Neural crest cell (in vitro differentiated cells): Measurements from ENCODE around the gene TMEM40. TPM values are rescaled to one million over a fixed set of nuclear protein-coding genes. Genes with fewer than 3 reads are reported as not detected.

Experiments used
- DNase-seq: peaks from one replicate; pipeline ENCODE4 v3.0.0; 2021; ENCODE audit warnings: low read depth, mixed read lengths, low spot score
- H3K27ac Mint-ChIP-seq: one replicate; pipeline ENCODE4 v1.8.0; 2021; ENCODE audit warnings: mild to moderate bottlenecking, mixed read lengths; ENCODE audit not compliant: unreplicated experiment
- H3K27me3 Mint-ChIP-seq: 2 replicates; pipeline ENCODE4 v1.8.0; 2021; ENCODE audit warnings: low read depth, mild to moderate bottlenecking, mixed read lengths
- H3K36me3 Mint-ChIP-seq: 2 replicates; pipeline ENCODE4 v1.8.0; 2021; ENCODE audit warnings: low read depth, mild to moderate bottlenecking, mixed read lengths
- H3K4me1 Mint-ChIP-seq: 2 replicates; pipeline ENCODE4 v1.8.0; 2021; ENCODE audit warnings: mixed read lengths
- H3K4me3 Mint-ChIP-seq: one replicate; pipeline ENCODE4 v1.8.0; 2021; ENCODE audit warnings: mild to moderate bottlenecking, mixed read lengths
- H3K9me3 Mint-ChIP-seq: 2 replicates; pipeline ENCODE4 v1.8.0; 2021; ENCODE audit warnings: mixed read lengths
- CTCF ChIP-seq: fragments of 200-600 bp; sonication (generic); conservative IDR thresholded peaks from 2 replicates; pipeline ENCODE4 v1.5.0; 2021; ENCODE audit warnings: antibody characterized with exemption, mild to moderate bottlenecking
- total RNA-seq: library from RNA; stranded (reverse); gene quantifications from 2 replicates; pipeline ENCODE4 v1.2.1, GENCODE V29; 2021

The TMEM40 gene
- total RNA-seq, 1 donor from 2014 or later = not detected

GRCh38 chr3:12742330-12743107, 16.5 kb downstream of the TMEM40 start:
- H3K36me3 Mint-ChIP-seq = no peaks in the 10 kb centered on the region
- no peaks in the 10 kb centered on the region for H3K27me3 Mint-ChIP-seq
- no peak for TF ChIP-seq CTCF
- no peaks in the 10 kb centered on the region for H3K4me1 Mint-ChIP-seq
- no peak overlapping the region for H3K4me3 Mint-ChIP-seq
- H3K9me3 Mint-ChIP-seq = no peaks in the 10 kb centered on the region
- DNase-seq = no peak
- peak overlapping the region; percentile 52 for H3K27ac Mint-ChIP-seq

GRCh38 chr3:12741209-12741608, 17.9 kb downstream of the TMEM40 start:
- Mint-ChIP-seq H3K9me3 (no peaks in the 10 kb centered on the region), H3K27me3 (no peaks in the 10 kb centered on the region), H3K4me3 (no peak overlapping the region), H3K27ac (no peak overlapping the region), H3K36me3 (no peaks in the 10 kb centered on the region), H3K4me1 (no peaks in the 10 kb centered on the region)
- DNase-seq = no peak
- TF ChIP-seq CTCF = no peak

GRCh38 chr3:12737833-12738232, 21.2 kb downstream of the TMEM40 start:
- DNase-seq = no peak
- Mint-ChIP-seq H3K27me3 (no peaks in the 10 kb centered on the region), H3K4me3 (no peak overlapping the region), H3K36me3 (no peaks in the 10 kb centered on the region), H3K27ac (no peak overlapping the region), H3K4me1 (no peaks in the 10 kb centered on the region), H3K9me3 (no peaks in the 10 kb centered on the region)
- no peak for TF ChIP-seq CTCF

- no peak overlapping the region for H3K4me3 Mint-ChIP-seq
- no peak for TF ChIP-seq CTCF
- no peaks in the 10 kb centered on the region for H3K36me3 Mint-ChIP-seq
- H3K27ac Mint-ChIP-seq = no peak overlapping the region
- H3K27me3 Mint-ChIP-seq = no peaks in the 10 kb centered on the region
- H3K4me1 Mint-ChIP-seq = no peaks in the 10 kb centered on the region
- no peaks in the 10 kb centered on the region for H3K9me3 Mint-ChIP-seq
- DNase-seq = no peak
Observed at GRCh38 chr3:12737319-12737718, 21.7 kb downstream of the TMEM40 start.

GRCh38 chr3:12734960-12735359, 24.1 kb downstream of the TMEM40 start:
- Mint-ChIP-seq H3K9me3 (no peaks in the 10 kb centered on the region), H3K36me3 (no peaks in the 10 kb centered on the region), H3K4me1 (no peaks in the 10 kb centered on the region), H3K4me3 (no peak overlapping the region), H3K27ac (no peak overlapping the region), H3K27me3 (no peaks in the 10 kb centered on the region)
- DNase-seq = no peak
- no peak for TF ChIP-seq CTCF
